Activated CD8-positive, alpha-beta memory T cell treated with anti-CD3 and anti-CD28 coated beads, Interleukin-2, amount 10 ng/mL, durations not matched to agents 7 days and 5 days (primary cell): ENCODE results near the gene RANGAP1. TPM values are rescaled to one million over a fixed set of nuclear protein-coding genes. Genes with fewer than 3 reads are reported as not detected.
A peak's percentile ranks its signal among the peaks of the same experiment; 100 is the strongest.

ENCODE experiments used
- ATAC-seq: fragments of 150-1000 bp; cut with Tn5 transposase; one replicate; pipeline ENCODE4 v1.10.0; 2021; ENCODE audit warnings: moderate library complexity
- CTCF ChIA-PET: fragments of 350-600 bp; sonication (Branson Sonifier 250); formaldehyde crosslinking; loops from one replicate; lab custom pipeline; 2021; ENCODE audit warnings: antibody characterized with exemption; lab: Charles Lee
- DNase-seq: peaks from one replicate; pipeline ENCODE4 v3.0.0-alpha.2; 2020
- H3K27ac Mint-ChIP-seq: one replicate; pipeline ENCODE4 v1.8.0; 2021; ENCODE audit warnings: mild to moderate bottlenecking, mixed read lengths
- H3K27me3 Mint-ChIP-seq: one replicate; pipeline ENCODE4 v1.8.0; 2021; ENCODE audit warnings: mixed read lengths
- H3K36me3 Mint-ChIP-seq: one replicate; pipeline ENCODE4 v1.8.0; 2021; ENCODE audit warnings: mild to moderate bottlenecking, mixed read lengths
- H3K4me1 Mint-ChIP-seq: one replicate; pipeline ENCODE4 v1.8.0; 2021; ENCODE audit warnings: mixed read lengths
- H3K4me3 Mint-ChIP-seq: one replicate; pipeline ENCODE4 v1.8.0; 2021; ENCODE audit warnings: mild to moderate bottlenecking, moderate library complexity, mixed read lengths
- H3K9me3 Mint-ChIP-seq: one replicate; pipeline ENCODE4 v1.8.0; 2022; ENCODE audit warnings: low read depth, mixed read lengths
- total RNA-seq, 2 experiments: library from RNA; stranded (reverse); gene quantifications; one replicate each; pipeline ENCODE4 v1.2.3, GENCODE V29; 2021

Gene RANGAP1
- total RNA-seq, 2 experiments from 2014 or later, result 145 to 155 TPM

DNA sequence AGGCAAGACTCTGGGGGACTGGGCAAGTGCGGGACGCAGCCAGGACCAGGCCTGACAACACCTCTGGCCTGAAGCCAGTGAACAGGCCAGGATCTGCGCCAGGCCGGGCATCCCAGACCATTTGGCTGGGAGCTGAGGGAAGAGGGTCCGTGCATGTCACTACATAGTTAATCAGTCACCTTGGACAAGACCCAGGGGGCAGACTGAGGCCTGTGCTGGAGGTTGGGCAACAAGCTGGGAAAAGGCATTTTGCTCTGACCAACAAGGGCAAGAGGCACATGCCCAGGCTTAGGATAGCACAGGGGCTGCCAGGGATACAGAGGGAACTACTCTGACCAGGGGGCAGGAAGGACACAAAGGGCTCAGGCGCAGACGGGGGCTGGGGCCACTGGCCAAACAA lies 38.3 kb downstream of the RANGAP1 start:
- no peaks in the 10 kb centered on the region for H3K9me3 Mint-ChIP-seq
- ATAC-seq (no peak), DNase-seq (no peak)
- no peak overlapping the region for H3K4me3 Mint-ChIP-seq
- CTCF ChIA-PET, result interaction anchor here (1.1 kb wide), 1 partner anchor 10 kb away, joined by 4 read pairs; no protein-coding TSS in a partner anchor
- H3K27me3 Mint-ChIP-seq, result no peaks in the 10 kb centered on the region
- peaks cover 32% of the 10 kb centered on the region for H3K36me3 Mint-ChIP-seq
- H3K4me1 Mint-ChIP-seq, result no peaks in the 10 kb centered on the region
- H3K27ac Mint-ChIP-seq, result peak overlapping the region; percentile 43

DNA sequence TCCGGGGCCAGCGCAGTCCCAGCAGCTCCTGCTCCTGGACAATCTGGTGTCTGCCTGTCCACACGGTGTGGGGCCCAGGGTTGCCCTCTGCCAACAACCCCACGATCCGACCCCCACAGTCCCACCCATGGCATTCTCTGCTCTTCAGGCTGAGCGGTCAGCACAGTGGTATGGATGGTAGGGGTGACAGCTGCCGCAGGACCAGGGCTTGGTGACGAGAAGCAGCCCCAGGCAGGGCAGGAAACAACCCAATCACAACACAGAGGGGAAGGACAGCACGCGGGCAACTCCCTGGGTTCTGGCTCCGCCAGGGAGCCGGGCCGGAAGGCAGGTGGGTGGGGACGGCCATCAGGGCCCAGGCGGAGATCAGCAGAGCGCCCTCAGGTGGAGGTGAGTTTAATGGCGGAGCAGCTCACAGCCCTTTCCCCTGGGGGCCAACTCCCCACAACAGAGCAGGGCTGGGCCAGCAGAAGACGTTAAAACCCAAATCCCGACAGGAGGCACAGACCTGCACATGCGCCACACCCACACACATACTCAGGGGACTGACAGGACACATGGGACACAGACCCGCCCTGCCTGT lies 40.0 kb downstream of the RANGAP1 start:
- CTCF ChIA-PET, result interaction anchor here (0.9 kb wide), 2 partner anchors 8 to 40 kb away, joined by 3 to 4 read pairs; partner anchors contain the start of gene RANGAP1

DNA sequence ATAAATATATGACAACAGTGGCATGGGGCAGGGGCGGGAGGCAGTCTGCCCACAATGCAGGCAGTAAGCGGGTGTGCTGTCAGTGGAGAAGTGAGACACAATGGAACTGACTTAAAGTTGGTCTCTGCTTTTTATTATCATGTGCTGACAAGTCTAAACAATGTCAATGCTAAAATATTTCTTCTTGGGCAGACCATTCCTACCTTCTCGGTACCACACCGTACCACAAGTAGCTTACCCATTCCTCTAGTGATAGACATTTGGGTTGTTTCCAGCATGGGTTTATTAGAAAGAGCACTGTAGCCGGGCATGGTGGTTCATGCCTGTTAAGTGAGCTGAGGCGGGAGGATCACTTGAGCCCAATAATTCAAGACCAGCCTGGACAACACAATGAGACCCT lies 42.6 kb downstream of the RANGAP1 start:
- Mint-ChIP-seq H3K27ac (peak overlapping the region; percentile 5), H3K9me3 (no peaks in the 10 kb centered on the region), H3K4me3 (no peak overlapping the region), H3K4me1 (peaks cover 3% of the 10 kb centered on the region), H3K36me3 (peaks cover 12% of the 10 kb centered on the region), H3K27me3 (peaks cover 3% of the 10 kb centered on the region)
- CTCF ChIA-PET, result interaction anchor here (0.6 to 1.4 kb wide), 2 partner anchors 10 to 121 kb away, joined by 3 to 4 read pairs; no protein-coding TSS in a partner anchor
- ATAC-seq (no peak), DNase-seq (no peak)

More for the DNA sequence above, 40.0 kb downstream of the RANGAP1 start:
- Mint-ChIP-seq H3K9me3 (no peaks in the 10 kb centered on the region), H3K36me3 (peaks cover 23% of the 10 kb centered on the region), H3K27ac (no peak overlapping the region), H3K27me3 (no peaks in the 10 kb centered on the region), H3K4me1 (no peaks in the 10 kb centered on the region), H3K4me3 (no peak overlapping the region)
- no peak for ATAC-seq
- no peak for DNase-seq

DNA sequence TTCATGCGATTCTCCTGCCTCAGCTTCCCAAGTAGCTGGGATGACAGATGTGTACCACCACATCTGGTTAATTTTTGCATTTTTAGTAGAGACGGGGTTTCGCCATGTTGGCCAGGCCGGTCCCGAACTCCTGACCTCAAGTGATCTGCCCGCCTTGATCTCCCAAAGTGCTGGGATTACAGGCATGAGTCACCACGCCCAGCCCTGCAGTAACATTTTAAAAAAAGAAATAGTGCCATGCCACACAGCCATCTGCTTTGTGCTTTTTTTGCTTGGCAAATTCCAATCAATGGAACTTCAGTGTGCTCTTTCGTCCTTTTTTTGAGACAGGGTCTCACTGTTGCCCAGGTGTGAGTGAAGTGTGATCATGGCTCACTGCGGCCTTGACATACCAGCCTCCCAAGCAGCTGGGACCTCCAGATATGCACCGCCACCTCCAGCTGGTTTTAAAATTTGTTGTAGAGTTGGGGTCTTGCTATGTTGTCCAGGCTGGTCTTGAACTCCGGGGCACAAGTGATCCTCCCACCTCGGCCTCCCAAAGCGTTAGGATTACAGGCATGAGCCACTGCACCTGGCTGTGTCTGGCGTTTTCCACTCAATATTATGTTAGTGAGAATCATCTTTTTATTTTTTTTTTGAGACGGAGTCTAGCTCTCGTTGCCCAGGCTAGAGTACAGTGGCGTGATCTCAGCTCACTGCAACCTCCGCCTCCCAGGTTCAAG lies 43.4 kb downstream of the RANGAP1 start:
- H3K9me3 Mint-ChIP-seq, result no peaks in the 10 kb centered on the region
- CTCF ChIA-PET, result interaction anchor here (1.4 kb wide), 1 partner anchor 11 kb away, joined by 3 read pairs; no protein-coding TSS in a partner anchor
- H3K27me3 Mint-ChIP-seq, result peaks cover 3% of the 10 kb centered on the region
- ATAC-seq (no peak), DNase-seq (no peak)
- H3K27ac Mint-ChIP-seq, result no peak overlapping the region
- H3K4me3 Mint-ChIP-seq, result no peak overlapping the region
- peaks cover 3% of the 10 kb centered on the region for H3K4me1 Mint-ChIP-seq
- peaks cover 8% of the 10 kb centered on the region for H3K36me3 Mint-ChIP-seq

DNA sequence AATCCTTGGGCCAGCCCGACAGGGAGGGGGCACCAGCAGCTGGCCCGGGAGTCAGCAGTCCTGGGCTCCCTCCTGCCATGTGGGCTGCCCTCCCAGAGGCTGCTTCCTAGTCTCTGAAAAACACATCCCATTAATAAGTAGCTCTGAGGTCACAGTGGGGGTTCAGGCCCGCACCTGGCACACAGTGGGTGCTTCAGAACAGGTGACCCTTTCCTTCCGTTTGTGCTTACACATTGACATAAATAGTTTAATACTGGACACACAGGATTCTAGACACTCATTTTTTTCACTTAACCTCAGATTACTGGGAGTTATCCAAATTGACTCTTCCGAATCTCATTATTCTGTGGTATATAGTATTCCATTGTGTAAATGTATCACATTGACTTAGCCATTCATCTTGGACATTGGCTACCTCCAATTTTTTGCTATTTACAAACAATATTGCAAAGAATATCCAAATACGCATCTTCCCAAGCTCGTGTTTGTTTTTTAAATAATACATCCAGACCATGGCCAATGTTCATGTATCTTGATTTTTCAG lies 44.8 kb downstream of the RANGAP1 start:
- CTCF ChIA-PET, result interaction anchor here (7.1 kb wide), 1 partner anchor 319 kb away, joined by 137 read pairs; no protein-coding TSS in a partner anchor
- Mint-ChIP-seq H3K36me3 (peaks cover 3% of the 10 kb centered on the region), H3K4me1 (peaks cover 8% of the 10 kb centered on the region), H3K4me3 (no peak overlapping the region), H3K9me3 (no peaks in the 10 kb centered on the region), H3K27ac (no peak overlapping the region), H3K27me3 (peaks cover 3% of the 10 kb centered on the region)
- no peak for DNase-seq
- ATAC-seq, result no peak

DNA sequence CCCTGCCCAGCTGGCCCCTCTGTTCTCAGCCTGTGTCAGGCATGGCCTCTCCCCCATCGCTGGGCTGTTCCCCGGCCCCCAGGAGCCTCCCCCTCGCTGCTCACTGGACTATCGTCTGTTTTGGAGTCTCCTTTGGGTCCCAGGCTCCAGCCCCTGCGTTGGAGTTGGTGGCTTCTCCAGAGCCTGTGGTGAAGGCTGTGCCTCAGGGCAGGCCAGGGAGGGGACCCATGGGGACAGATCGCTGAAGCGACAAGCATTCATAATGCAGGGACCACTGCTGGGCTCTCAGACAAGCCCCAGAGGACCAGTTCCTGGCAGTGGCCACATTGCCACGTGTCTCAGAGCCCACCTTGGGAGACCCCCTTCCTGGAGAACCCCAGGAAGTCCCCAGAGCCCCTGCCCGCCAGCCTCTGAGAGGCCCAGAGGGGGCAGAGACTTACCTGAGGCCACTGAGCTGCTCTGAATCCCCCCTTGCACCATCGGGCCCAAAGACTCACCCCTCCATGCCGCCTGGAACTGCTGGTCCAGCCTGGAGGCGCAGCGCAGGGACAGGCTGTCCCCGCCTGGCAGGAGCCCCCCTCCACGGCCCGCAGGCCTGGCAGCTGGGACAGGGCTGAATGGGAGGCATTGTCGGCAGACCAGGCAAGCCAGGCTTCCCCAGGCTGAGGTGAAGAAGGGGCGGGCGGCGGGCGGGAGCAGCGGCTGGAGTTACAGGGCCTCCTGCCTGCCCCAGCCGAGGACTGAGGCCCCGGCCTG lies 45.4 kb downstream of the RANGAP1 start, which contains the start of gene CHADL:
CHADL (minus strand) TSS at position 555 of the 756 bp plus-strand sequence; CDS start at position 505, 50 bp downstream.
- DNase-seq, result no peak
- Mint-ChIP-seq H3K27me3 (peaks cover 3% of the 10 kb centered on the region), H3K36me3 (peaks cover 3% of the 10 kb centered on the region), H3K9me3 (no peaks in the 10 kb centered on the region), H3K27ac (no peak within 1 kb of the TSS), H3K4me3 (no peak within 1 kb of the TSS), H3K4me1 (peaks cover 8% of the 10 kb centered on the region)
- no peak for ATAC-seq
- CTCF ChIA-PET, result interaction anchor here (7.1 kb wide), 1 partner anchor 319 kb away, joined by 137 read pairs; no protein-coding TSS in a partner anchor

DNA sequence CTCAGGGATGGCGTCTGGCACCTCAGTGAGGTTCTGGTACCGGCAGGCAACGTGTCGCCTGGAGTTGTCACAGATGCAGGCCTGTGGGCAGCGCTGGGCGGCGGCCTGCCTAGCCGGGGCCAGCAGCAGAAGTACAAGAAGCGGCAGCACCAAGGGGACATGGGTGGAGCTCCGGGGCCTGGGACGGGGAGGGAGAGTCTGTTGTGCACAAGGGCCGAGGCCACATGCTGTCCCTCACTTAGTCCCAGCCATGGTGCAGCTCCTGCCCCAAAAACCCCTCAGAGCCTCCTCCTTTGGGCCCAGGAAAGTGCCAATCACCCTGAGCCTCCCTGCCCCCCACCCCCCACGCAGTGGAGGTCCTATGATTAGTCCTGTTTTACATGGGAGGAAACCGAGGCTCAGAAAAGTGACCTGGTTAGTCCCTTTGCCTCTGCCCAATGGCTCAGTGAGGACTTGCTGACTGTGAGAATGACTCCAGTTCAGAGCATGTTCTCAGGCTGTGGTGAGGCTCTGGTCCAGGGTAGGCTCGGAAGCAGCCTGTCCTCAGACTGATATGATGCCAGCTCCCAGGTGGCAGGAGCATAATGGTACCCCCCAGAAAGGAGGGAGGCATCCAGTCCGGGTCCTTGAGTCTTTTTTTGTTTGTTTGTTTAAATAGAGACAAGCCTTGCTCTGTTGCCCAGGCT lies 46.4 kb downstream of the RANGAP1 start:
- peaks cover 3% of the 10 kb centered on the region for H3K36me3 Mint-ChIP-seq
- no peak overlapping the region for H3K4me3 Mint-ChIP-seq
- H3K4me1 Mint-ChIP-seq, result peaks cover 8% of the 10 kb centered on the region
- no peaks in the 10 kb centered on the region for H3K9me3 Mint-ChIP-seq
- H3K27ac Mint-ChIP-seq, result no peak overlapping the region
- DNase-seq, result no peak
- no peak for ATAC-seq
- H3K27me3 Mint-ChIP-seq, result peaks cover 3% of the 10 kb centered on the region
- CTCF ChIA-PET, result interaction anchor here (7.1 kb wide), 1 partner anchor 318 kb away, joined by 137 read pairs; no protein-coding TSS in a partner anchor

DNA sequence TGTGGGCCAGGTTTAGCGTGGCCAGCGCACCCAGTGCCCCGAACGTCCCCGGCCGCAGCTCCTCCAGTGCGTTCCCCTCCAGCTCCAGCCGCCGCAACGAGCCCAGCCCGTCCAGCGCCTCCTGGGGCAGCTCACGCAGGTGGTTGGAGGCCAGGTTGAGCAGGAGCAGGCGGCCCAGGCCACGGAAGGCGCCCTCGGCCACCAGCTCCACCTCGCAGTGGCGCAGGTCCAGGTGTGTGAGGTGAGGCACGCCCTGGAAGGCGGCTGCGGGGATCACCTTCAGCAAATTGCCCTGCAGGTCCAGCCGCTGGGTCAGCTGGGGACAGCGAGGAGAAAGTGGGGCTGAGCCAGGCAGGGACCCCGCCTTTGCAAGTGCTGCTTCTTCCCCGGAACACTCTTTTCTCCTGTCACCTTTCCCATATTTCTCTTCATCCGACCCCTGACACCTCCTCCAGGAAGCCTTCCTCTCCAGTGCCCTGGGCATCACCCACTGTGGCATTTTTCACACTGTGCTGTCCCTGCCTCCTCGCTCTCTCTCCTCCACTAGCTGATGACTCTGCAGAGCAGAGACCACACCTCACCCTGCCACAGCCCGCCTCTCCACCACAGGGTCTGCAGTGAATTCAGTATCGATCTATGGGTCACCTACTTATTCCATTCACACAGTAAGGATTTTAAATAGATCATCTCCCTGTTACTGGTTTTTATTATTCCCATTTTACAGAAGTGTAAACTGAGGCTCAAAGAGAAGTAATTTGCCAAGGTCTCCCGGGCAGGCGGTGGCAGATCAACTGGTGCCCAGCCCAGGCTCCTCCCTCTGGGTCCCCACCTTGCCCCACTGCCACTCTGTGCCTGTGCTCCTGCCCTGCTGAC lies 47.2 kb downstream of the RANGAP1 start:
- no peaks in the 10 kb centered on the region for H3K9me3 Mint-ChIP-seq
- CTCF ChIA-PET, result interaction anchor here (1.0 to 7.1 kb wide), 17 partner anchors 8 to 428 kb away, joined by 3 to 137 read pairs (median 6); partner anchors contain the start of genes RBX1, ST13, XPNPEP3 and ZC3H7B
- peaks cover 3% of the 10 kb centered on the region for H3K36me3 Mint-ChIP-seq
- DNase-seq (no peak), ATAC-seq (no peak)
- peaks cover 8% of the 10 kb centered on the region for H3K4me1 Mint-ChIP-seq
- peaks cover 3% of the 10 kb centered on the region for H3K27me3 Mint-ChIP-seq
- peak overlapping the region; percentile 34 for H3K4me3 Mint-ChIP-seq
- no peak overlapping the region for H3K27ac Mint-ChIP-seq

DNA sequence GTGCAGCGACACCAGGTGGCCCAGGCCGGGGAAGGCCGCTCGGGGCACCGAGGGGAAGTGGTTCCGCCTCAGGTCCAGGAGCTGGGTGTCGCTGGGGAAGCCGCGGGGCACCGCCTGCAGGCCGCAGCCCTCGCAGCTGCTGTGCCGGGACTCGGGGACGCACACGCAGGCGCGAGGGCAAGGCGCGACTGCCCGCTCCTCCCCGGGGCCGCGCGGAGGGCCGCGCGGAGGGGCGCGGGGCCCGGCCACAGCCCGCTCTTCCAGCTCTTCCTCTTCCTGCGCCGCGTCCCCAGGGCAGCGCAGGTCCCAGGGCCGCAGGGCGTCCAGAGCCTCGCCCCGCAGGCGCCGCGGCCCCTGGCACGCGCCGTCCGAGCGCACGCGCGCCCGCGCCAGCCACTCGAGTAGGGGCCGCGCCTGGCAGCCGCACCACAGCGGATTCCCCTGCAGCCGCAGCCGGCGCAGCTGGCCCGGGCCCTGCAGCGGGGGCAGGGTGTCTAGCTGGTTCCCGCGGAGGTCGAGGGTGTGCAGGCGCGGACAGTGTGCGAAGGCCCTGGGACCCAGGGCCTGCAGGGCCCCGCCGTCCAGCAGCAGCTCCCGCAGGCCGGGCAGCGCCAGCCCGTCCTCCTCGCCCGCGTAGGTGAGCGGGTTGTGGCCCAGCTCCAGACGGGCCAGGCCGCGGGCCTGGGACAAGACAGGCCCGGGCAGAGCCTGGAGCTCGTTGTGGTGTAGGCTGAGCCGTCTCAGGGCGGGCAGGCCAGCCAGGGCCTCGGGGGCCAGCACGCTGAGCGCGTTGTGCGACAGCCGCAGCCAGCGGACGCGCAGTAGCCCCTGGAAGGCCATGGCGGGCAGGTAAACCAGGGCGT lies 48.0 kb downstream of the RANGAP1 start:
- ATAC-seq, result peak; percentile 97
- DNase-seq, result peak; percentile 89
- Mint-ChIP-seq H3K27ac (no peak overlapping the region), H3K4me1 (peaks cover 8% of the 10 kb centered on the region), H3K36me3 (no peaks in the 10 kb centered on the region), H3K27me3 (peaks cover 3% of the 10 kb centered on the region), H3K9me3 (no peaks in the 10 kb centered on the region), H3K4me3 (peak overlapping the region; percentile 59)
- CTCF ChIA-PET, result interaction anchor here (0.6 to 7.1 kb wide), 68 partner anchors 8 to 801 kb away, joined by 3 to 137 read pairs (median 4); partner anchors contain the start of genes RANGAP1, RBX1, ST13 and XPNPEP3

DNA sequence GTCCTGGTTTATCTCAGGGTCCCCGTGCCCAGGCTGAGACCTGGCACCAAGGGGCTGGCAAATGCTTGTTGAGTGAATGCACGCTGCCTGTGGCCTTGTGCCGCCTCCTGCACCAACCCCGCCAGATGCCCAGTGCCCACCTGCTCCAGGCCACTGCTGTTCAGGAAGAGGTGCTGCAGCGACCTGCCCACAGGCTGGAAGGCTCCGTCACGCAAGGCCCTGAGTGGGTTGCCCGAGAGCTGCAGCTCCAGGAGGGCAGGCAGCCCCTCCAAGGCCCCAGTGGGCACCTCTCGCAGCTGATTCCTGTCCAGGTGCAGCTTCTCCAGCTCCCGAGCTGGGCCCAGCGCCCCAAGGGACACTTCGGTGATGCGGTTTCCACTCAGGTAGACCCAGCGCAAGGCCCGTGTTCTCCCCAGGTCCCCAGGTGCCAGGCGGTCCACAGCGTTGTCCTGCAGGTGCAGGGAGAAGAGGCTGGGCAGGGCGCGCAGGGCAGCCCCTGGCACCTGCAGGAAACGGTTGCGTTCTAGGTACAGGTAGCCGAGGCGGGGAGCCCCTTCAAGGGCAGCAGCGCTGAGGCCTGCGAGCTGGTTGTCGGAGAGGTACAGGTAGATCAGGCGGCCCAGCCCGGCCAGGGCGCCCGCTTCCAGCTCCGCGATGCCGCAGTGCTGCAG lies 48.8 kb downstream of the RANGAP1 start:
- Mint-ChIP-seq H3K4me3 (peak overlapping the region; percentile 59), H3K27ac (no peak overlapping the region), H3K27me3 (peaks cover 3% of the 10 kb centered on the region), H3K36me3 (no peaks in the 10 kb centered on the region), H3K4me1 (peaks cover 8% of the 10 kb centered on the region), H3K9me3 (no peaks in the 10 kb centered on the region)
- ATAC-seq (no peak), DNase-seq (no peak)
- CTCF ChIA-PET, result interaction anchor here (0.6 to 7.1 kb wide), 66 partner anchors 8 to 800 kb away, joined by 3 to 137 read pairs (median 4); partner anchors contain the start of genes RANGAP1, RBX1, ST13 and XPNPEP3
